ENCODE results near the gene HSD17B1. TPM values are rescaled to one million over a fixed set of nuclear protein-coding genes. Genes with fewer than 3 reads are reported as not detected.

HSD17B1 gene
- total and polyA plus RNA-seq, 2 of the 13 experiments (the other 11 are each of a cell fraction or from before 2014, with no cell fraction given) = 0.54 to 0.93 TPM

GRCh38 chr17:42531455-42532354, 21.0 kb upstream of the HSD17B1 start (continued):
- 0 out of 2 replicates have a peak, but pooled peaks have one; percentile 40 for TF ChIP-seq AKNA (CRISPR knock-in tag; IDR thresholded peaks at IDR 0.05; ENCODE audit: borderline replicate concordance)
- no peak for TF ChIP-seq PREB (CRISPR knock-in tag; IDR thresholded peaks at IDR 0.05)
- no peak for TF ChIP-seq ZNF558 (CRISPR knock-in tag; IDR thresholded peaks at IDR 0.05; ENCODE audit: borderline replicate concordance)
- no peak for TF ChIP-seq DMTF1 (CRISPR knock-in tag; IDR thresholded peaks at IDR 0.05)
- no peak for TF ChIP-seq SRY (CRISPR knock-in tag; IDR thresholded peaks at IDR 0.05)
- no peak for TF ChIP-seq ZNF484 (CRISPR knock-in tag; IDR thresholded peaks at IDR 0.05; ENCODE audit: borderline replicate concordance, low read depth)
- no peak for TF ChIP-seq ZNF138 (CRISPR knock-in tag; IDR thresholded peaks at IDR 0.05; ENCODE audit: low read depth)
- no peak for TF ChIP-seq ZNF552 (CRISPR knock-in tag; IDR thresholded peaks at IDR 0.05; ENCODE audit: borderline replicate concordance)
- no peak for TF ChIP-seq ZNF512B (CRISPR knock-in tag; IDR thresholded peaks at IDR 0.05; ENCODE audit: borderline replicate concordance)
- no peak for TF ChIP-seq ZNF879 (CRISPR knock-in tag; IDR thresholded peaks at IDR 0.05)
- 0 out of 2 replicates have a peak, but pooled peaks have one; percentile 2 for TF ChIP-seq RAD51 (IDR thresholded peaks at IDR 0.05; ENCODE audit: borderline replicate concordance)
- TF ChIP-seq ERF (CRISPR knock-in tag; IDR thresholded peaks at IDR 0.05) = 0 out of 2 replicates have a peak, but pooled peaks have one; percentile 6
- TF ChIP-seq RBM39 (IDR thresholded peaks at IDR 0.05; ENCODE audit: low read depth, low read length, poor library complexity, severe bottlenecking) = no peak
- TF ChIP-seq ZMYM3 (CRISPR knock-in tag; IDR thresholded peaks at IDR 0.05) = peak; percentile 35; the same call in 1 of the 2 replicates
